OCI-LY7 (cell line): Measurements from ENCODE around the gene SDC3. TPM values are rescaled to one million over a fixed set of nuclear protein-coding genes. Genes with fewer than 3 reads are reported as not detected.

Experiments used
- BruUV-seq: library from RNA; stranded (reverse); fragments of 400-500 nt; replicated peaks from 2 replicates; lab custom pipeline; 2021; lab: Mats Ljungman, UMichigan
- CTCF ChIA-PET: fragments of 300-600 bp; sonication (Branson Sonifier 250); formaldehyde crosslinking; loops from one replicate; lab custom pipeline; 2022; ENCODE audit warnings: antibody characterized with exemption; ENCODE audit not compliant: unreplicated experiment; lab: Charles Lee
- POLR2A ChIA-PET: fragments of 300-600 bp; sonication (Branson Sonifier 250); formaldehyde crosslinking; loops from one replicate; lab custom pipeline; 2022; ENCODE audit warnings: antibody characterized with exemption; lab: Charles Lee
- DNase-seq: peaks from one replicate; pipeline ENCODE4 v3.0.0-alpha.2; 2015; ENCODE audit warnings: low spot score
- H2AFZ ChIP-seq: fragments of 200-600 bp; sonication (generic), shearing (Covaris generic); 2 replicates; pipeline ENCODE4 v1.6.1; 2014; ENCODE audit warnings: mild to moderate bottlenecking, antibody characterized with exemption, low read length, moderate library complexity
- H3K27ac ChIP-seq: fragments of 200-600 bp; sonication (generic); 2 replicates; pipeline ENCODE4 v1.5.1; 2014; ENCODE audit warnings: mixed run types, low read depth, mild to moderate bottlenecking, moderate library complexity, low read length, inconsistent platforms; ENCODE audit not compliant: poor library complexity, severe bottlenecking
- H3K36me3 ChIP-seq: fragments of 200-600 bp; sonication (generic); 2 replicates; pipeline ENCODE4 v1.6.1; 2014; ENCODE audit warnings: mild to moderate bottlenecking, antibody characterized with exemption, low read length, moderate library complexity, mixed read lengths; ENCODE audit not compliant: insufficient read depth
- H3K4me1 ChIP-seq: fragments of 200-600 bp; sonication (generic); 2 replicates; pipeline ENCODE4 v1.5.1; 2014; ENCODE audit warnings: mild to moderate bottlenecking, low read length; ENCODE audit not compliant: insufficient read depth, poor library complexity, severe bottlenecking
- H3K4me2 ChIP-seq: fragments of 200-600 bp; sonication (generic); 2 replicates; pipeline ENCODE4 v1.6.1; 2014; ENCODE audit warnings: mild to moderate bottlenecking, low read length
- H3K4me3 ChIP-seq: fragments of 200-600 bp; sonication (generic); 2 replicates; pipeline ENCODE4 v1.5.1; 2014; ENCODE audit warnings: mild to moderate bottlenecking, low read depth, low read length; ENCODE audit not compliant: poor library complexity, severe bottlenecking
- H3K79me2 ChIP-seq: fragments of 200-600 bp; sonication (generic); 2 replicates; pipeline ENCODE4 v1.6.1; 2016; ENCODE audit warnings: low read depth, mild to moderate bottlenecking, low read length, moderate library complexity, mixed read lengths; ENCODE audit not compliant: insufficient read depth
- H3K9me2 ChIP-seq: fragments of 200-600 bp; sonication (generic); 2 replicates; pipeline ENCODE4 v1.6.1; 2016; ENCODE audit warnings: mild to moderate bottlenecking, low read length, mixed read lengths; ENCODE audit not compliant: insufficient read depth
- H3K9me3 ChIP-seq: fragments of 200-600 bp; sonication (generic); 2 replicates; pipeline ENCODE4 v1.6.1; 2014; ENCODE audit warnings: mild to moderate bottlenecking, mixed run types, low read length, mixed read lengths
- H4K20me1 ChIP-seq: fragments of 200-600 bp; sonication (generic); 2 replicates; pipeline ENCODE4 v1.6.1; 2014; ENCODE audit warnings: mild to moderate bottlenecking, antibody characterized with exemption, low read length, moderate library complexity, mixed read lengths; ENCODE audit not compliant: insufficient read depth
- EZH2phosphoT487 ChIP-seq: fragments of 200-600 bp; sonication (generic); IDR thresholded peaks from 2 replicates; pipeline ENCODE4 v1.6.1; 2018; ENCODE audit warnings: low read depth, borderline replicate concordance, mild to moderate bottlenecking, mixed run types, antibody characterized with exemption, low read length, moderate library complexity, mixed read lengths
- intact Hi-C: fragments of 100-400 bp; cut with micrococcal nuclease; formaldehyde crosslinking; loops from one replicate; pipeline ENCODE4 v1.10.0; 2022; ENCODE audit not compliant: unreplicated experiment
- total RNA-seq, 2 experiments: library from RNA; depleted of rRNA in 1 of 2; stranded (reverse); fragments of >200 nt in 1 of 2; shearing (Covaris generic) in 1 of 2; gene quantifications; 2 replicates each; pipeline ENCODE4 v1.2.3, GENCODE V29; 2014 to 2022
- TF ChIP-seq, protein P1 (sequence below): fragments of 200-600 bp; sonication (generic); conservative IDR thresholded peaks from 2 replicates; pipeline ENCODE4 v1.5.1; 2014; ENCODE audit warnings: mild to moderate bottlenecking, antibody characterized with exemption, low read length, moderate library complexity, mixed read lengths

The SDC3 gene
- total RNA-seq, 2 experiments from 2014 or later: not detected

DNA sequence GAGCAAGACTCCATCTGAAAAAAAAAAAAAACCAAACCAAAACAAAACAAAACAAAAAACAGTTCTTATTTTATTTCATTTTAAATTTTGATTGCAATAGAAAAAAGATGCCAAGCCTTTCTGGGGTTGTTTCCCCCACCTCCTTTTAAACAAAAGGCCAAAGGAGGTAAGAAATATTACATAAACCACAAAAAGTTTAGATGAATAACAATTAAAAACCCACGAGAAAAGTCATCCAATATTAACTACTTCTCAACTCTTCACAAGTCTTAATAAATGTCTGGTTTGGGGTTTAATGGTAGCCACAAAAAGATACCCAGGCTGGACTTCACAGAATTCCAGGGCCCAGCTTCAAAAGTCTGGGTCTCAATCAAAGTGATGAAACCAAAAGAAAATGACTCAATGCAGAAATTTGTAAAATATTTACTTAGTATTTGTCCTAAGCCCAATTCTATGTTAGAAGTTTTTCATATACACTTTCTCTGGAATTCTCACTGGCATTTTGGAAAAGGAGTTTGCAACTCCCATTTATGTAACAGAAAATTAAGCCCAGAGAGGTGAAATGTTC, 47.0 kb upstream of the SDC3 start:
- Histone ChIP-seq H3K4me2 (no peak overlapping the region), H3K79me2 (peaks cover 21% of the 10 kb centered on the region; the same call in 1 of the 2 replicates), H4K20me1 (no peaks in the 10 kb centered on the region), H3K9me2 (no peaks in the 10 kb centered on the region), H3K4me1 (no peaks in the 10 kb centered on the region), H3K27ac (no peak overlapping the region), H2AFZ (no peak overlapping the region), H3K36me3 (peaks cover 96% of the 10 kb centered on the region), H3K9me3 (no peaks in the 10 kb centered on the region), H3K4me3 (no peak overlapping the region)
- TF ChIP-seq EZH2phosphoT487: no peak
- TF ChIP-seq, protein P1, sequence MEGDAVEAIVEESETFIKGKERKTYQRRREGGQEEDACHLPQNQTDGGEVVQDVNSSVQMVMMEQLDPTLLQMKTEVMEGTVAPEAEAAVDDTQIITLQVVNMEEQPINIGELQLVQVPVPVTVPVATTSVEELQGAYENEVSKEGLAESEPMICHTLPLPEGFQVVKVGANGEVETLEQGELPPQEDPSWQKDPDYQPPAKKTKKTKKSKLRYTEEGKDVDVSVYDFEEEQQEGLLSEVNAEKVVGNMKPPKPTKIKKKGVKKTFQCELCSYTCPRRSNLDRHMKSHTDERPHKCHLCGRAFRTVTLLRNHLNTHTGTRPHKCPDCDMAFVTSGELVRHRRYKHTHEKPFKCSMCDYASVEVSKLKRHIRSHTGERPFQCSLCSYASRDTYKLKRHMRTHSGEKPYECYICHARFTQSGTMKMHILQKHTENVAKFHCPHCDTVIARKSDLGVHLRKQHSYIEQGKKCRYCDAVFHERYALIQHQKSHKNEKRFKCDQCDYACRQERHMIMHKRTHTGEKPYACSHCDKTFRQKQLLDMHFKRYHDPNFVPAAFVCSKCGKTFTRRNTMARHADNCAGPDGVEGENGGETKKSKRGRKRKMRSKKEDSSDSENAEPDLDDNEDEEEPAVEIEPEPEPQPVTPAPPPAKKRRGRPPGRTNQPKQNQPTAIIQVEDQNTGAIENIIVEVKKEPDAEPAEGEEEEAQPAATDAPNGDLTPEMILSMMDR: no peak
- CTCF ChIA-PET: no interaction called here
- no peak for DNase-seq
- intact Hi-C loops: no loop called here
- POLR2A ChIA-PET: interaction anchor here (0.6 kb wide), 1 partner anchor 94 kb away, joined by 3 read pairs; no protein-coding TSS in a partner anchor
- BruUV-seq: no TSS peak

DNA sequence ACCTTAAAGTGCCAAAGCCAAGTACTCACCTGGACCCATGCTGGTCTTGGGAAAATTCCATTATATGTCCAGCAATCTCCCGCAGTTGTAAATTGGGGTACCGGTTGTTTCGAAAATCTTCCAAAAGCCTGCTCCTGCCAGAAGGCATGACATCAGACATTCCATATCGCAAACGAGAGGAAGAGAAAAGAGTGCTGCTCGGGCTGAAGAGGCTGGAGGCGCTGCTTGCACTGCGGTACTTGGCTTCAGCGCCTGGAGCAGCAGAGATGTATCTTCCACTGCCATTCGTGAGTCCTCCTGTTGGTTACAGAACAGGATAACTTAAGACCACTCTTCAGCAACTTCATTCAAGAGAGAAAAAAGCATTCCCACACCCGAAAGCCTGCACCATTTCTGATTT, 45.1 kb upstream of the SDC3 start:
- H3K4me3 ChIP-seq: no peak overlapping the region
- H3K27ac ChIP-seq: no peak overlapping the region
- H3K9me2 ChIP-seq: no peaks in the 10 kb centered on the region
- H4K20me1 ChIP-seq: no peaks in the 10 kb centered on the region
- peaks cover 2% of the 10 kb centered on the region for H3K4me1 ChIP-seq
- CTCF ChIA-PET: no interaction called here
- no peak overlapping the region for H2AFZ ChIP-seq
- peaks cover 90% of the 10 kb centered on the region for H3K36me3 ChIP-seq
- TF ChIP-seq EZH2phosphoT487: no peak
- TF ChIP-seq, protein P1: no peak
- H3K79me2 ChIP-seq: peaks cover 17% of the 10 kb centered on the region; the same call in 1 of the 2 replicates
- no peak for DNase-seq
- no peak overlapping the region for H3K4me2 ChIP-seq
- POLR2A ChIA-PET: no interaction called here
- H3K9me3 ChIP-seq: no peaks in the 10 kb centered on the region
- intact Hi-C loops: no loop called here
- no TSS peak for BruUV-seq

DNA sequence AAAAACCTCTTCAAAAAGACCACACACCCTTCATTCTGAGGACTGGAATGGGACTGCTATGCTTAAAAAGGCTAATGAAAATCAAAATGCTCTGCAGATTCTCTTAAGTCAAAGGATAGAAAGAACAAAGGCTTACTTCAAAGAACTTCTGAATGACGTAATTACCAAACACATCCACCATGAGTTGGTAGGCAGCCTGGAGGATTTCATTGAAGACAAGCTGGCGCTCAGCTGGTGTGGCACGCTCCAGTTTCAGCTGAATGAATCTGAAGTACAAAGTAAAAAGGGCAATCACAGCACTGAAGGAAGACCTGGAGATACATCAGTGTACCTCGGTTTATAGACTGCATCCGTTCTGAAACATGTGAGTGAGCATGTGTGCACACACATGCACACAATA, 43.5 kb upstream of the SDC3 start:
- Histone ChIP-seq H3K4me3 (no peak overlapping the region), H3K79me2 (peaks cover 7% of the 10 kb centered on the region; the same call in 1 of the 2 replicates), H4K20me1 (no peaks in the 10 kb centered on the region), H3K4me1 (peaks cover 8% of the 10 kb centered on the region), H3K27ac (no peak overlapping the region), H3K4me2 (no peak overlapping the region), H2AFZ (no peak overlapping the region), H3K36me3 (peaks cover 90% of the 10 kb centered on the region), H3K9me2 (no peaks in the 10 kb centered on the region), H3K9me3 (no peaks in the 10 kb centered on the region)
- ChIA-PET CTCF (no interaction called here), POLR2A (no interaction called here)
- no TSS peak for BruUV-seq
- TF ChIP-seq, protein P1: no peak
- no peak for TF ChIP-seq EZH2phosphoT487
- DNase-seq: no peak
- intact Hi-C loops: no loop called here
